Subcutaneous abdominal adipose tissue (tissue), 5 donors: ENCODE data around the gene VSNL1.

Experiments
- H3K27ac ChIP-seq: one replicate; pipeline ENCODE4 v1.7.0; 2013; ENCODE audit warnings: low read depth, mild to moderate bottlenecking, inconsistent platforms, low read length, moderate library complexity
- H3K27me3 ChIP-seq, 5 donors: one replicate each; pipeline ENCODE4 v1.7.0; 2013; ENCODE audit warnings: low read length in 5 of 5, inconsistent platforms in 1 of 5; ENCODE audit not compliant: control insufficient read depth in 5 of 5, insufficient read depth in 4 of 5
- H3K36me3 ChIP-seq, 5 donors: one replicate each; pipeline ENCODE4 v1.7.0; 2013; ENCODE audit warnings: low read length in 5 of 5; ENCODE audit not compliant: control insufficient read depth in 5 of 5, insufficient read depth in 5 of 5
- H3K4me1 ChIP-seq, 5 donors: one replicate each; pipeline ENCODE4 v1.7.0; 2013; ENCODE audit warnings: low read length in 5 of 5, mild to moderate bottlenecking in 3 of 5, moderate library complexity in 1 of 5; ENCODE audit not compliant: control insufficient read depth in 5 of 5, insufficient read depth in 5 of 5
- H3K4me3 ChIP-seq, 5 donors: one replicate each; pipeline ENCODE4 v1.7.0; 2013; ENCODE audit warnings: low read length in 5 of 5, low read depth in 1 of 5
- H3K9ac ChIP-seq, 5 donors: one replicate each; pipeline ENCODE4 v1.7.0; 2013; ENCODE audit warnings: low read length in 5 of 5, mild to moderate bottlenecking in 4 of 5, moderate library complexity in 3 of 5
- H3K9me3 ChIP-seq, 5 donors: one replicate each; pipeline ENCODE4 v1.7.0; 2013; ENCODE audit warnings: low read length in 5 of 5; ENCODE audit not compliant: control insufficient read depth in 5 of 5
- donor health status: healthy.
- donor health status: healthy.
- donor health status: healthy.
- donor health status: healthy.
- donor health status: healthy.

The VSNL1 gene

DNA sequence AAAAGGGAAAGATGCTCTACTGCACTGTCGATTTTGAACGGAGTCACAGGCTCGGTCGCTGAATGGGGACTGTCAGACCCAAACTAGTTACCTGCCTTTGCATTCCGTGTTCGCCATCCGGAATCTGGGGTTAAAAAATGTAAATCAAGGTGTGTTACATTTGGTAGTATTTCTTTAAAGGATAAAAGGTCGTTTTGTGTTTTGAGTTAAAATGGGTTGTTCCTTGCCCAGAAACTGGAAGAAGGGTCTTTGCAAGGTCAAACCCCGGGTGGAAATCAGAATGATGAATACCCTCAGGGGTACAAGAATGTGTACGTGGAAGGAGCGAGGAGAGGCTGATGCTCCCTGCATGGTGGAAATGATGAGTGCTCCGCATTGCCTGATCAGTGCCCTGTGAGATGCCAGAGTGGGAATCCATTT is 1.0 kb downstream of the VSNL1 start:
- no peaks in the 10 kb centered on the region for H3K36me3 ChIP-seq
- H3K9me3 ChIP-seq = no peaks in the 10 kb centered on the region
- H3K4me3 ChIP-seq = no peak overlapping the region
- H3K27ac ChIP-seq = no peak overlapping the region
- peaks cover 9 to 33% (median 21%) of the 10 kb centered on the region in 5 donors for H3K27me3 ChIP-seq
- H3K4me1 ChIP-seq = peaks cover 0 to 36% (median 33%) of the 10 kb centered on the region in 5 donors
- H3K9ac ChIP-seq = no peak overlapping the region

DNA sequence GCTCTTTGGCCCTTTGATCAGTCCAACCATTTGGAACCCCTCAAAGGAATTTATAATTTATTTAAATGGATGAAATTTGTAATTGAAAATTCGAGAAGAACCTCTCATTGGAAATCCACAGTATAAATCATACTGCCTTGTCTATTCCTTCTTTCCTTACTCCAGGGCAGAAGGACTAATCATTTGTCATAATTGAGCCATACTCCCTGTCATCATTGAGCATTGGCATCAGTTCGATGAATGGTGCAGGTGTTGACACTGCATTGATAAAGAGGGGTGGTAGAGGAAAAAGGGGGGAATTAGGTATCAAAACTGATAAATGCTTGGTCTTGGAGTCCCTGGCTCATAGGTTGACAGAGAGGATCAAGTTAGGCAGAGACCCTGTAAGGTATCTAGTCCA is 2.0 kb downstream of the VSNL1 start:
- H3K27me3 ChIP-seq = peaks cover 9 to 33% (median 21%) of the 10 kb centered on the region in 5 donors
- H3K36me3 ChIP-seq = no peaks in the 10 kb centered on the region
- no peak overlapping the region for H3K27ac ChIP-seq
- peaks cover 0 to 36% (median 33%) of the 10 kb centered on the region in 5 donors for H3K4me1 ChIP-seq
- no peak overlapping the region for H3K9ac ChIP-seq
- H3K4me3 ChIP-seq = no peak overlapping the region
- H3K9me3 ChIP-seq = no peaks in the 10 kb centered on the region

- Histone ChIP-seq H3K27me3 (peaks cover 5 to 27% (median 19%) of the 10 kb centered on the region in 5 donors), H3K9me3 (no peaks in the 10 kb centered on the region), H3K4me3 (no peak overlapping the region), H3K4me1 (peaks cover 0 to 32% (median 29%) of the 10 kb centered on the region in 5 donors), H3K9ac (no peak overlapping the region), H3K27ac (no peak overlapping the region), H3K36me3 (no peaks in the 10 kb centered on the region)
Measured at GRCh38 chr2:17543131-17543660, 2.7 kb downstream of the VSNL1 start.

- Histone ChIP-seq H3K36me3 (no peaks in the 10 kb centered on the region), H3K4me1 (peaks cover 0 to 26% (median 23%) of the 10 kb centered on the region in 5 donors), H3K27me3 (peaks cover 5 to 24% (median 19%) of the 10 kb centered on the region in 5 donors), H3K27ac (no peak overlapping the region), H3K4me3 (no peak overlapping the region), H3K9ac (no peak overlapping the region), H3K9me3 (no peaks in the 10 kb centered on the region)
Measured at GRCh38 chr2:17543848-17544247, 3.4 kb downstream of the VSNL1 start.

DNA sequence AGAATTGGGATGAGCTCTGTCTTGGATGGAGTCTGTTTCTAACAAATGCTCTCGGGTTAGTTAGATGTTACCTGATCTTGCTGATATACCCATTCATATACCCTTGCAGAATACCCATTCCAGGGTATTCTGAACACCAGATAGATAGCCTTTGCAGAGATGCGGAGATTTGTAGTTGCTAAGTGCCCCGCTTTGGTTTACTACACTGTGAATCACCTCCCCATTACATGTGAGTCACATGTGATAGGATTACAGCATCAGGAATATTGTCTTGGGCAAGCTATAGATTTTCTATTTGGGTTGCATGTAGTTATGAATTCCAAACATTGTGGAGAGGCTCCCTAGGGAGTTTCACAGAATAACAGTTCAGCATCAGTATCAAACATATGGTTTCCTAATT is 3.8 kb downstream of the VSNL1 start:
- Histone ChIP-seq H3K9me3 (no peaks in the 10 kb centered on the region), H3K27me3 (peaks cover 5 to 21% (median 19%) of the 10 kb centered on the region in 5 donors), H3K27ac (no peak overlapping the region), H3K36me3 (no peaks in the 10 kb centered on the region), H3K4me3 (no peak overlapping the region), H3K9ac (no peak overlapping the region), H3K4me1 (peaks cover 0 to 22% (median 19%) of the 10 kb centered on the region in 5 donors)

GRCh38 chr2:17545680-17546613 is 5.5 kb downstream of the VSNL1 start:
- Histone ChIP-seq H3K36me3 (no peaks in the 10 kb centered on the region), H3K27me3 (peaks cover 5 to 19% (median 13%) of the 10 kb centered on the region in 5 donors), H3K9ac (no peak overlapping the region), H3K27ac (no peak overlapping the region), H3K9me3 (no peaks in the 10 kb centered on the region), H3K4me3 (no peak overlapping the region), H3K4me1 (peaks cover 0 to 5% (median 2%) of the 10 kb centered on the region in 5 donors)

- Histone ChIP-seq H3K27ac (no peak overlapping the region), H3K4me3 (no peak overlapping the region), H3K27me3 (peaks cover under 1 to 9% (median 3%) of the 10 kb centered on the region in 5 donors), H3K9ac (no peak overlapping the region), H3K9me3 (no peaks in the 10 kb centered on the region), H3K36me3 (no peaks in the 10 kb centered on the region), H3K4me1 (no peaks in the 10 kb centered on the region)
Measured at GRCh38 chr2:17547237-17547636, 6.7 kb downstream of the VSNL1 start.

GRCh38 chr2:17547737-17548136 is 7.2 kb downstream of the VSNL1 start:
- Histone ChIP-seq H3K4me1 (no peaks in the 10 kb centered on the region), H3K36me3 (no peaks in the 10 kb centered on the region), H3K27me3 (peaks cover 0 to 5% (median 0%) of the 10 kb centered on the region in 5 donors), H3K27ac (no peak overlapping the region), H3K9me3 (no peaks in the 10 kb centered on the region), H3K9ac (no peak overlapping the region), H3K4me3 (no peak overlapping the region)

DNA sequence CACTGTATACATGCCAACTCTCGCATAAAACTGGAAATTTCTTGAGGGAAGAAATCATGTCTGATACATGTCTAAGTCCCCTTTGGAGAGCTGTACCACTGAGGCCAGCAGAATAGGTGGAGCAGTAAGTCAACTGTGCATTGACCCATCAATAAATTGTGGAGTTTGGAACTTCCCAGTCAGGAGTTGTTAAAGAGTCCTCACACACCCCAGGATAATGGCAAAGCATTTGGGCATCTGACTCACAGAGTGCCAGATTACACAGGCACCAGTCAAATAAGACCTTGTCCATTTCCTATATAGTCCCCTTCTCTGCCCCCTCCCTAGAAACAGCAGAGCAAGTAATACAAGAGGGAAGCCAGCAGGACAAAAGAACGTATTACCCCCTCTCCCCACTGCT is 10.4 kb downstream of the VSNL1 start:
- Histone ChIP-seq H3K4me3 (no peak overlapping the region), H3K36me3 (no peaks in the 10 kb centered on the region), H3K9ac (no peak overlapping the region), H3K27ac (no peak overlapping the region), H3K9me3 (no peaks in the 10 kb centered on the region), H3K4me1 (no peaks in the 10 kb centered on the region), H3K27me3 (no peaks in the 10 kb centered on the region)

GRCh38 chr2:17555150-17555549 is 14.7 kb downstream of the VSNL1 start:
- no peak overlapping the region for H3K4me3 ChIP-seq
- H3K36me3 ChIP-seq = no peaks in the 10 kb centered on the region
- H3K27me3 ChIP-seq = no peaks in the 10 kb centered on the region
- H3K9ac ChIP-seq = no peak overlapping the region
- H3K4me1 ChIP-seq = no peaks in the 10 kb centered on the region
- H3K27ac ChIP-seq = no peak overlapping the region
- H3K9me3 ChIP-seq = no peaks in the 10 kb centered on the region
